Anterior cingulate cortex (tissue), 58 donors: ENCODE data around the gene COG1.

Experiments used
- DNase-seq, 58 donors: peaks; one replicate each; lab custom pipeline; 2025; lab: John Stamatoyannopoulos, UW

Gene COG1

DNA sequence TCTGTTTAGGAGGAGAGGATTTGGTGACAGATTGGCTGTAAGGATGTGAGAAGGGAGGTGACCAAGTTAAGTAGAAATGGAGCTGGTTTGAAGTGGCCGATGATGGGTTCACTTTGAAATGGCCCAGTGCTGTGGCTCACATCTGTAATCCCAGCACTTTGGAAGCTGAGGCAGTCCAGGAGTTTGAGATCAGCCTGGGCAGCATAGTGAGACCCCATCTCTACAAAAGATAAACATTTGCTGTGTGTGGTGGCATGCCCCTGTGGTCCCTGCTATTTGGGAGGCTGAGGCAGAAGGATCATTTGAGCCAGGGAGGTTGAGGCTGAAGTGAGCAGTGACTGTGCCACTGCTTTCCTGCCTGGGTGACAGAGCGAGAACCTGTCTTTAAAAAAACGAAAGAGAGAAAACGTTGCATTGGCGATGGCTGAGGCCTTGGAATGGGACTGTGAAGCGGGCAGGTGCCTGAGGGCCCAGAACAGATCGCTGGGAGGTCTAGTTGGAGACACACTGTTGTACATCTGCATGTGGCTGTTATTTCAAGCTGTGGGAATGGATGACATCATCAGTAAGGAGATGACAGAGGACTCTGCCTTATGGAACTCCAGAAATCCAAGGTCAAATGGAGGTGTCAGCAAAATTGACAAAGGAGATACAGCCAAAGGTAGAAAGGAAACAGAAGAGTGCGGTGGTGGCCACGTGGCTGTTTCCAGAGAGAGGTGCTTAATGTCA lies 5.5 kb downstream of the COG1 start:
- no peak for DNase-seq

DNA sequence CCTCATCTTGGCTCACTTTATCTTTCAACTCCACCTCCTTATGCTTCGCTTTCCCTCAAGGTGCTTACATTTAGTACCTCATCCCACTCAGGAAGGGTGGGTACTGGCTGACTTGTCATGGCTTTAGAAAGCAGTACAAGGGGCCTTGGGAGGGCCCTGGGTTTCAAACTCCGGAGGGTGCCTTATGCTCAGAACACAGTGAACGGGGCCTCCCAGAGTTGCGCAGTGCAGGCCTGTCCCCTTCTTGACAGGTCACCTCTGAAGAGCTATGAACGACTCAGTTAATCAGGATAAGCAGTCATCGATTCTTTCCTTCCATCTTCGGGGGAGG lies 6.0 kb downstream of the COG1 start:
- no peak for DNase-seq

DNA sequence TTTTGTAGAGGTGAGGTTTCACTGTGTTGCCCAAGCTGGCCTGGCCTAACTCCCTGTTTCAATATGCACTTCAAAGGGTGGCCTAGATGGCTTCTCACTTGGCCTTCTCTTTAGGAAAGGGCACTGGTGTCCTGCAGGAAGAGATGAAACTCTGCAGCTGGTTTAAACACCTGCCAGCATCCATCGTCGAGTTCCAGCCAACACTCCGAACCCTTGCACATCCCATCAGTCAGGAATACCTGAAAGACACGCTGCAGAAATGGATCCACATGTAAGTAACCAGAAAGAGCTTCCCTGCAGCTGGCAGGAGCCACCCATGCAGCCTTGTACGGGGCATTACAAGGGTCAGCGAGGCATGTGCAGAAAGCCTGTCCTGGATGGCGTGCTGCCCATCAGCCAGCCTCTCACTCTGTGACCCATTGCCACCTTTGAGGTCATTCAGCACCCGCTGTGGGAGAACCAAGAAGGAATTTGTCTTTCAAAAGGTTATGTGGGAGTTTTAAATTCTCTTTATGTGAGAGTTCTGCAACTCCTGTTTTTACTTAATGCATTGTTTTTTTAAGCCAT lies 7.0 kb downstream of the COG1 start:
- no peak for DNase-seq

DNA sequence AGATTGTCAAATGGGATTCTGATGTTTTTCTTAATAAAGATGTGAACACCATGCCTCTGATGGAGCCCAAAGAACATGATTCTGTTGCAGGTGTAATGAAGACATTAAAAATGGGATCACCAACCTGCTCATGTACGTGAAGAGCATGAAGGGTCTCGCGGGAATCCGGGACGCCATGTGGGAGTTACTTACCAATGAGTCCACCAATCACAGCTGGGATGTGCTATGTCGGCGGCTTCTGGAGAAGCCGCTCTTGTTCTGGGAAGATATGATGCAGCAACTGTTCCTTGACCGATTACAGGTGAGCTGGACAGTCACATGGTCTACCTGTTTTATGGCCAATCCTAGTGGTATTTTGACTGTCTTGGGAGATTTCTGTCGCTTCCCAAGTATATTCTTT lies 7.6 kb downstream of the COG1 start:
- no peak for DNase-seq

DNA sequence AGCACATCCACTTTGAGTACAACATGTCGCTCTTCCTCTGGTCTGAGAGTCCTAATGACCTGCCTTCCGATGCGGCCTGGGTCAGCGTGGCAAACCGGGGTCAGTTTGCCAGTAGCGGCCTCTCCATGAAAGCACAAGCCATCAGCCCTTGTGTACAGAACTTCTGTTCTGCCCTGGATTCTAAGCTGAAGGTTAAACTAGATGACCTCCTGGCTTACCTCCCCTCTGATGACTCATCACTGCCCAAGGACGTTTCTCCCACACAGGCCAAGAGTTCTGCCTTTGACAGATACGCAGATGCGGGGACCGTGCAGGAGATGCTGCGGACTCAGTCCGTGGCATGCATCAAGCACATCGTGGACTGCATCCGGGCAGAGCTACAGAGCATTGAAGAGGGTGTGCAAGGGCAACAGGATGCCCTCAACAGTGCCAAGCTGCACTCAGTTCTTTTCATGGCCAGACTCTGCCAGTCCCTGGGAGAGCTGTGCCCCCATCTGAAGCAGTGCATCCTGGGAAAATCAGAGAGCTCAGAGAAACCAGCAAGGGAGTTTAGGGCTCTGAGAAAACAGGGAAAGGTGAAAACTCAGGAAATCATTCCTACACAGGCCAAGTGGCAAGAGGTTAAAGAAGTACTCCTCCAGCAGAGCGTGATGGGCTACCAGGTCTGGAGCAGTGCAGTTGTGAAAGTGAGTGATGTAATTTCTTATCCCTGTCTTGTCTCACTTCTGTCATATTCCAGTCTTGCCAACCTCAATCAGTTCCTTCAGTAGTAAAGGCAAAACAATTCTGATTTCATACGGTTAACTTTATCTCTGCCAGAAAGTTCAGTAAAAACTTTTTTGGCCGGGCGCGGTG lies 8.6 kb downstream of the COG1 start:
- DNase-seq, result no peak

DNA sequence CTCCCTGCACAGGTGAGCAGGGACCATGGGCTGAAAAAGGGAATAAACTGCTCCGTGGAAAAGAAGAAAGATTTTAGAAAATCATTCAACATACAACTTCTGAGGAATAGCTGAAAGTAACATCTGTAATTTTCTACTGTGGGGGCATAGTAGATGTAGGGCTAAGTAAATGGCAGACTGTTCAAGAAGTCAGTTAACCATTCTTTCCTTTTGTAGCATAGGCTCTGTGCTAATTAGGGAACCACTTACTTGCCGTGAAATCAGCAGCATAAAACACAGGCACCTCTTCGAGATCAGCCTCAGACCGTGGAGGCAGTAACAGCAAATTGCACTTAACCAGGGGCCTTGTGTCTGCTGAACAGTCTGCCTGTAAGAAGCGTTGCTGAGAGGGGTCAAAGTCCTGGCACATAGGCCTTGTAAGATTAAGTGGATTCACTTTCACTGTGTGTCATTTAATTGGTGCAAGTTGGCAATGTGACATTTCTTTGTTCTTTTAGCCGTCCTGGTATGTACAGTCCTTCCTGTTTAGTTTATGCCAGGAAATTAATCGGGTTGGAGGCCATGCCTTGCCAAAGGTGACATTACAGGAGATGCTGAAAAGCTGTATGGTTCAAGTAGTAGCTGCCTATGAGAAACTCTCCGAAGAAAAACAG lies 10.4 kb downstream of the COG1 start:
- no peak for DNase-seq

DNA sequence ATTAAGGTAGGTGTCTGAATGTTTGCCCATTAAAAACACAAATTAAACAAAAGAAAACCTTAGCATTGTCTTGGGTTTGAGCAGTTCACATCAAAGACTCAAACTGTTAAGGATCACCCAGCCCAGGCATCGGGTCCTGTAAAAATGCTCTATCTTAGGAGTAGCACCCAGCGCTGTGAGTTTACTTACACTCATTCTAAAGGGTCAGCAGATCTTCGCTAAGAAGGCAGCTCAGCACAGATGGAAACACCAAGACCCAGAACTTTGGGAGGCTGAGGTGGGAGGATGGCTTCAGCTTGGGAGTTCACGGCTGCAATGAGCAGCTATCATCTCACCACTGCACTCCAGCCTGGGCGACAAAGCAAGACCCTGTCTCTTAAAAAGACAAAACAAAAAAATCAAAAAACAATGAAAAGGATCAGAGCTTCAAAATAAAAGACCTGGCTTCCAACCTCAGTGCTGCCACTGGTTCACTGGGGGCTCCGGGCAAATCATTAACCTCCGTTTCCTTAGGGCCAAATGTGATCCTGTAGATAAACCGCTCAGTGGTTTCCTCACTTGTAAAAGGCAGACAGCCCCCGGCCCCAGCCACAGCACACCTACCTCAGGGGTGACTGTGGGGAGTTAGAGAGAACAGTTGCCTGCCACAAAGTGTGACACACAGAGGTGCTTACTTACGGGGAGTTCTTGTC lies 11.1 kb downstream of the COG1 start:
- DNase-seq, result no peak

DNA sequence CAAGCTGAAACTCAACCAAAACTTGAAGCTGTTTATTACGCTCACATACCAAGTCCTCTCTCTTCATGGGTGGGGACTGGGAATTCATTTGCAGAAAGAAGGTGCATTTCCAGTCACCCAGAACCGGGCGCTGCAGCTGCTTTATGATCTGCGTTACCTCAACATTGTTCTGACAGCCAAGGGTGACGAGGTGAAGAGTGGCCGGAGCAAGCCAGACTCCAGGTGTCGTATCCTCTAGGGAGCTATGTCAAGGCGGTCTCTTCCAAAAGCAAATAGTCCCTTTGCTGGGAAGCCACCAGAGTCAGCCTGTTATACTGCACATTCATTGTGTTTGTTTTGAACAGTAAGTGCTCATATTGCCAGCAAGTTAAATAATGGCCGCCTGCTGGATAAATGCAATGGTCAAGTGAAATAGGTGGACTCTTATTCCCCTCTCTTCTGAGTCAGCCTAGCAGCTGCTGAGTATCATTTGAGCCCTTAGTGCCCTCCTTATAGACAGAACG lies 12.7 kb downstream of the COG1 start:
- DNase-seq, result no peak

DNA sequence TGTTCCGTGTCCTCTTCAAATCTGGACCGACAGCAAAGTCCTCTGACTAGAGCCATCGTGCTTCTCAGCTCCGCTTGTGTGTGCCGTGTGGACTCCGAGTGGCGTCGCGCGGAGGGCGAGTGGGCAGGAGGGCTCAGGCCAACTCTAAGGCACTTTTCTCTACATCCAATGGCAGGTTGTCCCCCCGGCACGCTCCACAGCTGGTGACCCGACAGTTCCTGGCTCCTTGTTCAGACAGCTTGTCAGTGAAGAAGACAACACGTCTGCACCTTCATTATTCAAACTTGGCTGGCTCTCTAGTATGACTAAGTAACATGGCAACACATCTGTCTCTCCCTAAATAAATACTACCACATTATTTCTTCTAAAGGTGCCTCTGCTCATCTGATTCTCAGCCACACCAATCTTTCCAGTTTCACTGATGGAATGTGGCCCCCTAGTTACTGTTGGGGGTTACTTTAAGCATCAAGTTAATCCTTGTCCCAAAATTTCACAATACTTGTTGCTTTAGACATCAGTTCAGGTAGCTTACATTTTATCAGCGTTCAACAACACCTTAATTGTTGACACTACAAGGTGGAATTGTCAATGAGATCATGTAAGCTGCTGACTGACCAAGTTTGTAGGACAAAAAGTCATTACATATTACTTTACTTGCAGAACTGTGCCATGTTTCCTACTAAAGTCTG lies 15.4 kb downstream of the COG1 start:
- DNase-seq, result peak in 1 of 58 donors; percentile 4

DNA sequence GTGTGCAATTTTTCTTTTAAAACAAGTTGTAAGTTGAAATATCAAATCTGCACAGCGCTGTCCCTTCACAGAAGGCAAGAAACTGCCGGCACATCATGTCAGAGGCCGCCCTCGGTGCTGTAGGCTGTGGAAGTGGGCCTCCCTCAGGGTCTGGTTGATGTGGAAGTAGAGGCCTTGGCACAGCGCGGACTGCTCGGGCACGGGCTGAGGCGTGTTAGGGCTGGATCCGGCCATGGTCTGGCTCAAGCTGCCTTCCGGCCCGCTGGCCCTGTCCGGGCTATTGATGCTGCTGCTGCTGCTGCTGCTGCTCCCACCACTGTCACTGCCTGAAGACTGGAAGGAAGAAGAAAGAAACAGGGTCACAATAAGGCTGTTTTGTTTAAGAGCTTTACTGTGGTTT lies 16.6 kb downstream of the COG1 start:
- DNase-seq, result peak in 2 of 58 donors; percentile 9 to 33

DNA sequence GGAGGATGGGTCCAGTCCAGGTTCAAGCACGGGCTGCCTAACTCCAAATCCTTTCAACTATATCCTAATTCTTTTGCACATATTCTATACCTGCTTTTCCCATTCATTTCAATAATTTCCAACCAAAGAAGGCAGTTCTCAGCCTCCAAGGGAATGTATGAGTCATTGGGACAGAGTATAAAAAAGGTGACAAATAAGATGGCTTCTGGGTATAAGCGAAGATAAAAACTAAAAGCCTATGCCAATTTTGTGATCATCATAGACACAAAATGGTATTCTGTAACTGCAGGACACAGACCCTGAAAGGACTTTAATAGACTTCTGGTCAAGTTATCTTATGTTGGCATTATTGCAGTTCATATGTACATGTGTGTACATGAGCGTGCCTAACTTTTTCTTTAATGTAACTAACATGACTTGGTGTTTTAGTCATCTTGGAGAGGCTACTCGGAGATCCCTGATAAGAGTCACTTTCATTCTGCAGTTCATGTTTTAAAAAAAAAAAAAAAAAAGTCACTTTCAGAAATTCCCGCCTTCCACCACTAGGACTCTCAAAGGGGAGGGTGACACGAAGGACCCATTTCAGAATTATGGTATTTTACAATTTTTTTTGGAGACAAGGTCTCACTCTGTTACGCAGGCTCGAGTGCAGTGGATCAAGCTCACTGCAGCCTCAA lies 17.3 kb downstream of the COG1 start:
- DNase-seq, result no peak

DNA sequence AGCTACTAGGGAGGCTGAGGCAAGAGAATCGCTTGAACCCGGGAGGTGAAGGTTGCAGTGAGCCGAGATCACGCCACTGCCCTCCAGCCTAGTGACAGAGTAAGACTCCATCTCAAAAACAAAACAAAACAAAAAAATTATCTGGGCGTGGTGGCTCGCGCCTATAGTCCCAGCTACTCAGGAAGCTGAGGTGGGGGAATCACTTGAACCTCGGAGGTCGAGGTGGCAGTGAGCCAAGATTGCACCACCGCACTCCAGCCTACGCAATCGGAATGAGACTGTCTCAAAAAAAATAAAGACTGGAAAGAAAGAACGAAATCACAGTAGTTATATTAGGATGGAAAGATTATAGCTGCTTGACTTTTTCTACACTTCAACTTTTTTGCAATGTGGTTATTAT lies 18.9 kb downstream of the COG1 start:
- DNase-seq, result no peak

DNA sequence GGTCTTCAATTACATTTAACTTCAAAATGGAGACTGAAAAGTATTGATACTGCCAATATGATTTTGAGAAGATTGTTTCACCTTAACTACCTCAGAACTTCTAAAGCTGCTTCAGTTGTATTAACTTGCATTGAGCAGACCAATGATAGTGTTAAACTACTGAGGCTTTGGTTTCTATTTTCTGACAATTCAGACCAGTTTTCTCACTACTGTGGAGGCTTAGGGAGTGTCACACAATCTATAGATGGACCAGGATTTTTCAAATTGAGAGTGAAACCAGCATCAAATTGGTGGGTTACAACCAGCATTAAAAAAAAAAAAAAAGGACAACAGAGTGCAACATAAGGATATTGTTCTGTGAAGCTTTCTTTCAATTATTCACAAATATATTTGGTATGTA lies 21.2 kb downstream of the COG1 start:
- DNase-seq, result no peak

DNA sequence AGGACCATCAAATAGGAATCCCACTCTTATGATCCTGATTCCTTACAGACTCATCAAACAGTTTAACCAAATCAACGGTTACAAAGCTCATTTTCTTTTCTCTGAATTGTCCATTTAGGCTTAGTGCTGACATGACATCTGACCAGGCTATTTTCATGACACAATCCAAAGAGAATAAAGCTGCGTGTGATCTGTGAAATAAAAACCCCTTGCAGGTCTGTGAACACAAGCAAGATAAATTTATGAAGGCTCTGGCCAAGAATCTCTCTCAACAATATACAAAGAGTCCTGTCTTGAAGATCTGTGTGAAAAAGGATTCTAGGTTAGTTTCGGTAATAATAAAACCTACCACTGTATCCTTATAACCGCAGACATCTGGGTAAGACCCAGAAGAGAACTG lies 22.0 kb downstream of the COG1 start:
- DNase-seq, result no peak

DNA sequence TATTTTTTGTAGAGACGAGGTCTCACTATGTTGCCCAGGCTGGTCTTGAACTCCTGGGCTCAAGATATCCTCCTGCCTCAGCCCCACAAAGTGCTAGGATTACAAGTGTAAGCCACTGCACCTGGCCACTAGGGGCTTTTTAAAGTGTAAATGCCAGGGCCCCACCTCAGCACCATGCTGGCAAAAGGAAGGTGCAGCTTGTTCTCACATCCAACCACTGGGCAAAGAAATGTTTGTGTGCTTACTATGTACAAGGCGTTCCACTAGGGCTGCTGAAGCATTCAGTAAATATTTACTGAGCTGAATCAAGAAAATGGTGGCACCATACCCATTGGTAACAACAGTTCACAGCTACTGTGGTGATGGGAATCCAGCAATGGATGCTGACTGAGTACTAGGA lies 22.6 kb downstream of the COG1 start:
- DNase-seq, result no peak

DNA sequence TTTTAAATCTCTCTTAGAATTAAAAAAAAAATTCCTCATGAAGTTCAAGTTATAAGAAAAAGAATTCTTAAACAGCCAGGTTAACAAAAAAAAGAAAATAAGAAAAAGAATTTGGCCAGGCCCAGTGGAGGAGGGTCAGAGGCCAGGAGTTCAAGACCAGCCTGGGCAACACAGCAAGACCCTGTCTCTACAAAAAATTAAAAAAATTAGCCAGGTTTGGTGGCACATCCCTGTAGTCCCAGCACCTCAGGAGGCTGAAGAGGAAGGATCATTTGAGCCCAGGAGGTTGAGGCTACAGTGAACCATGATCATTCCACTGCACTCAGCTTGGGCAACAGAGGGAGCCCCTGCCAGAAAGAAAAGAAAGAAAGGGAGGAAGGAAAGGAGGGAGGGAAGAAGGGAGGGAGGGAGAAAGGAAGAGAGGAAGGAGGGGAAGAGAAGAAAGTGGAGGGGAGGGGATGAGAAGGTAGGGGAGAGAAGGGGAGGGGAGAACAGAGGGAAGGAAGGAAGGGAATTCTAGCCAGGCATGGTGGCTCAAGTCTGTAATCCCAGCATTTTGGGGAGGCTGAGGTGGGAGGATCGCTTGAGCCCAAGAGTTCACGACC lies 30.9 kb downstream of the COG1 start:
- DNase-seq, result no peak

DNA sequence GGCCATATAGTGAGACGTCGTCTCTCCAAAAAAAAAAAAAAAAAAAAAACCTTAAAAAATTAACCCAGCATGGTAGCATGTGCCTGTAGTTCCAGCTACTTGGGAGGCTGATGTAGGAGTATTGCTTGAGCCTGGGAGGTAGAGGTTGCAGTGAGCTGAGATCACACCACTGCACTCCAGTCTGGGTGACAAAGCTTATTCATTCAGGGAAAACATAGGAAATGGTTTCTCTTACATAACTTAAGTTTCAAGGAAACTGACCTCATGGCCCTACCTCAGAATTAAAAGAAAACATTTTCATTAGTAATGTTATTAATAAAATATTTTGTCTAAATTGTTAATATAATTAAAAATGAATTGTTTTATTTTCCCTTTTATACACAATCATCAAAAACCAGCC lies 31.4 kb downstream of the COG1 start:
- no peak for DNase-seq

DNA sequence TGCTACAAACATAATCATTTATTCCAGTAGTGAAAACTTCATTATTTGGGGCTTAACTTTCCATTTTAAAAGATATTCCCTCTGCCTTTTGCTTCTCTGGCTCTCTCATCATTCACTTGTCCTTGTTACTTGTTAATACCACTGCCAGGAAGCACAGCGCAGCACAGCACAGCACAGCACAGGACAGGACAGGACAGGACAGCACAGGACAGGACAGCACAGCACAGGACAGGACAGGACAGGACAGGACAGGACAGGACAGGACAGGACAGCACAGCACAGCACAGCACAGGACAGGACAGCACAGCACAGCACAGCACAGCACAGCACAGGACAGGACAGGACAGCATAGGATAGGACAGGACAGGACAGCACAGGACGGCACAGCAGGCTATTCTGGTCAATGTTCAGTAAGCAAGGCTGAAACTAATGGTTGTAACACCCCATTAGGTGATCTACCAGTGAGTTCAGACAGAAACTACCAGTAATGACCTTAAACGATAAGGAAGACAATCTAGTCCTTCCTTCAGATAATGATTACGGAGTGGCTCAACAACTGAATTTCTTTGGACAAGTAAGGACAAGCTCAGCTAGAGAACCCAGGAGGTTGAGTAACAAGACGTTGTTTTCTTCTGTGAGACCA lies 31.9 kb downstream of the COG1 start:
- DNase-seq, result no peak
